ENCODE results near the gene ADGRL2. TPM values are rescaled to one million over a fixed set of nuclear protein-coding genes. Genes with fewer than 3 reads are reported as not detected.

Gene ADGRL2
- total RNA-seq, 1 donor from 2014 or later, result 104 TPM

- H3K4me1 ChIP-seq, result no peaks in the 10 kb centered on the region
- H3K9me3 ChIP-seq, result no peaks in the 10 kb centered on the region
- DNase-seq (no peak), ATAC-seq (no peak)
- intact Hi-C loops (cut with DNase I), result no loop called here
- no peak for TF ChIP-seq CTCF (IDR thresholded peaks at IDR 0.05)
- H3K4me3 ChIP-seq, result no peak overlapping the region
- H3K36me3 ChIP-seq, result no peaks in the 10 kb centered on the region
- no peak overlapping the region for H3K27ac ChIP-seq
- no peaks in the 10 kb centered on the region for H3K27me3 ChIP-seq
These were observed 41.1 kb downstream of the ADGRL2 start for GRCh38 chr1:81841795-81842194.

DNA sequence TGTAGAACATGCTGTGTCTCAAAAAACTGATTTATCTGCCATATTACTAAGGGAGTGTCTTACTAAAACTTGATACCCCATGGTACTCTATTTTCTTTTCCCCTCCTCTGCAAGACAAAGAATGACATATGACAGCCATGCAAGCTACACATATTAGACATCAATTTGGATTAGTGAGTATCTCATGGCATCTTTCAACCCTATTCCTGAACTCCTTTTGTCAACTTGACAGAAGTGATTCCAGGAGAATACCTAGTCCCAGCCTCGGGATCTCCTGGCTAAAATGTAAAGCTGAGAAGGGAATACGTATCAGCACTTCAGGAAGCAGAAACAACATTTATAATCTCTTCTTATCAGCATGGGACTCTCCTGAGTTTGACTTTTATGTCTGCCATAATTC, 43.7 kb downstream of the ADGRL2 start:
- ATAC-seq (no peak), DNase-seq (no peak)
- Histone ChIP-seq H3K27me3 (no peaks in the 10 kb centered on the region), H3K4me1 (no peaks in the 10 kb centered on the region), H3K36me3 (no peaks in the 10 kb centered on the region), H3K4me3 (no peak overlapping the region), H3K9me3 (no peaks in the 10 kb centered on the region), H3K27ac (no peak overlapping the region)
- intact Hi-C loops (cut with DNase I), result no loop called here
- no peak for TF ChIP-seq CTCF (IDR thresholded peaks at IDR 0.05)

- ATAC-seq, result no peak
These were observed 45.9 kb downstream of the ADGRL2 start for GRCh38 chr1:81846630-81847029.

DNA sequence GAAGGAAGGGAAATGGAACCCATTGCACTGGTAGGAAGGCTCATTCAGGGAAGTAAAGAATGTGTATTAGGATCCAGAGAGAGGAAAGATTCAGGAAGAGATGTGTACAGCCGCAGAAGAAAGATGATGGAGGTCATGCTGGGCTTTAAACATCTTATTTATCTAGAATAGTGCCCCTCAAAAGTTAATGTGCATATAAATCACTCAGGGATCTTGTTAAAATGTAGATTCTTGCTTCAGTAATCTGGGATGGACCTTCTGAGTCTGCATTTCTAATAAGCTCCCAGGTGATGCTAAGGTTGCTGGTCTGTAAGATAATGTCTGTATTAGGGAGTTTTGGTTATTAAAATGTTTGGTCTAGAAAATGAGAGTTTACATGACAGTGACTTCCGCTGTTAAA, 46.3 kb downstream of the ADGRL2 start:
- no peaks in the 10 kb centered on the region for H3K4me1 ChIP-seq
- H3K9me3 ChIP-seq, result no peaks in the 10 kb centered on the region
- H3K27ac ChIP-seq, result no peak overlapping the region
- DNase-seq, result no peak
- H3K27me3 ChIP-seq, result no peaks in the 10 kb centered on the region
- no peak for TF ChIP-seq CTCF (IDR thresholded peaks at IDR 0.05)
- ATAC-seq, result no peak
- intact Hi-C loops (cut with DNase I), result no loop called here
- H3K4me3 ChIP-seq, result no peak overlapping the region
- H3K36me3 ChIP-seq, result no peaks in the 10 kb centered on the region

More at GRCh38 chr1:81846630-81847029, 45.9 kb downstream of the ADGRL2 start:
- H3K27ac ChIP-seq, result no peak overlapping the region
- H3K9me3 ChIP-seq, result no peaks in the 10 kb centered on the region
- H3K27me3 ChIP-seq, result no peaks in the 10 kb centered on the region
- intact Hi-C loops (cut with DNase I), result no loop called here
- no peak for DNase-seq
- TF ChIP-seq CTCF (IDR thresholded peaks at IDR 0.05), result no peak
- H3K4me3 ChIP-seq, result no peak overlapping the region
- no peaks in the 10 kb centered on the region for H3K4me1 ChIP-seq
- H3K36me3 ChIP-seq, result no peaks in the 10 kb centered on the region

- Histone ChIP-seq H3K4me1 (no peaks in the 10 kb centered on the region), H3K27me3 (no peaks in the 10 kb centered on the region), H3K36me3 (no peaks in the 10 kb centered on the region), H3K4me3 (no peak overlapping the region), H3K9me3 (no peaks in the 10 kb centered on the region), H3K27ac (no peak overlapping the region)
- TF ChIP-seq CTCF (IDR thresholded peaks at IDR 0.05), result no peak
- DNase-seq, result no peak
- intact Hi-C loops (cut with DNase I), result no loop called here
- no peak for ATAC-seq
These were observed 48.3 kb downstream of the ADGRL2 start for GRCh38 chr1:81848880-81849682.
